ENCODE data around the gene USH2A.

GRCh38 chr1:215872658-215873057 is 550.6 kb downstream of the USH2A start:
- TF ChIP-seq CTCF (IDR thresholded peaks at IDR 0.05; ENCODE audit: poor library complexity, severe bottlenecking) = no peak
- TF ChIP-seq RAD21 (conservative IDR thresholded peaks at IDR 0.05) = no peak
- no peak for TF ChIP-seq EZH2 (IDR thresholded peaks at IDR 0.05; ENCODE audit: borderline replicate concordance, insufficient read depth, low read length, poor library complexity, severe bottlenecking)
- TF ChIP-seq TAF1 (IDR thresholded peaks at IDR 0.05; ENCODE audit: low read depth) = no peak
- no peak for TF ChIP-seq EP300 (conservative IDR thresholded peaks at IDR 0.05; ENCODE audit: poor library complexity, severe bottlenecking)
- TF ChIP-seq SMC3 (conservative IDR thresholded peaks at IDR 0.05; ENCODE audit: poor library complexity) = no peak
- no peak for TF ChIP-seq REST (IDR thresholded peaks at IDR 0.05; ENCODE audit: borderline replicate concordance)
- TF ChIP-seq POLR2AphosphoS5 (IDR thresholded peaks at IDR 0.05) = no peak
- TF ChIP-seq MXI1 (conservative IDR thresholded peaks at IDR 0.05; ENCODE audit: poor library complexity, severe bottlenecking) = no peak
